ENCODE data around the gene TLR2.

GRCh38 chr4:153705743-153706468, 21.8 kb downstream of the TLR2 start:
- TF ChIP-seq RAD21 (IDR thresholded peaks at IDR 0.05; ENCODE audit: low read length) (no peak), POLR2A (IDR thresholded peaks at IDR 0.05; ENCODE audit: low read depth, low read length) (no peak), CTCF (conservative IDR thresholded peaks at IDR 0.05; ENCODE audit: low read depth, low read length) (no peak), MXI1 (IDR thresholded peaks at IDR 0.05; ENCODE audit: borderline replicate concordance, low read depth, low read length) (no peak), CEBPB (IDR thresholded peaks at IDR 0.05; ENCODE audit: low read depth, low read length) (no peak), RFX5 (IDR thresholded peaks at IDR 0.05; ENCODE audit: low read depth, low read length) (no peak), BHLHE40 (IDR thresholded peaks at IDR 0.05; ENCODE audit: low read depth, low read length) (no peak)

All from IMR-90 (cell line).